ENCODE data around the gene NCLN. TPM values are rescaled to one million over a fixed set of nuclear protein-coding genes. Genes with fewer than 3 reads are reported as not detected.
"Not testable (repeated sequence)": the region's sequence is repeated elsewhere in the genome, so short reads cannot be mapped to it uniquely, and the experiment has no call there.

NCLN gene
- total RNA-seq, 2 donors from 2014 or later = 46.4 to 81.6 TPM

DNA sequence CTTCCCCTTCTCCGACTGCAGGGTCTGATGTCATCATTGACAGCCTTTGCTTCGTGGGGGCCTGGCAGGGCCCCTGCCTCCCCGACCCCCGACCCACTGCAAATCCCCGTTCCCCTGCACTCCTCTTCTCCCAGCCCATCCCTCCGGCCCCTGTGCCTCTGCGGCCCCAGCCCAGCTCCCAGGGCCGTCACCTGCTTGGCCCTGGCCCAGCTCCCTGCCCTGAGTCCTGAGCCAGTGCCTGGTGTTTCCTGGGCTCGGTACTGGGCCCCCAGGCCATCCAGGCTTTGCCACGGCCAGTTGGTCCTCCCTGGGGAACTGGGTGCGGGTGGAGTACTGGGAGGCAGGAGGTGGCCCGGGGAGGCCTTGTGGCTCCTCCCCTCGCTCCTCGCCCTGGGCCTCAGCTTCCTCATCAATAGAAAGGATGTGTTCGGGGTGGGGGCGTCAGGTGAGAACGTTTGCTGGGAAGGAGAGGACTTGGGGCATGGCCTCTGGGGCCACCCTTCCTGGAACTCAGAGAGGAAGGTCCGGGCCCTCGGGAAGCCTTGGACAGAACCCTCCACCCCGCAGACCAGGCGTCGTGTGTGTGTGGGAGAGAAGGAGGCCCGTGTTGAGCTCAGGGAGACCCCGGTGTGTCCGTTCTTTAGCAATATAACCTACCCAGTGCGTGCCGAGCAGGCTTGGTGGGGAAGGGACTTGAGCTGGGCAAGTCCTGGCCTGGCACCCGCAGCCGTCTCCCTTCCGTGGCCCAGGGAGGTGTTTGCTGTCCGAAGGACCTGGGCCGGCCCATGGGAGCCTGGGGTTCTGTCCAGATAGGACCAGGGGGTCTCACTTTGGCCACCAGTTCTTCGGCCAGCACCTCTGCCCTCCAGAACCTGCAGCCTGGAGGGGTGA, 22.8 kb downstream of the NCLN start:
- no peak for ATAC-seq (replicated peaks)
- Mint-ChIP-seq H3K27me3 (no peaks in the 10 kb centered on the region), H3K4me1 (no peaks in the 10 kb centered on the region), H3K4me3 (no peak overlapping the region), H3K36me3 (ENCODE audit: low read depth) (peaks cover 6% of the 10 kb centered on the region), H3K9me3 (no peaks in the 10 kb centered on the region), H3K27ac (no peak overlapping the region)

- no peaks in the 10 kb centered on the region for H3K4me1 Mint-ChIP-seq
- no peak overlapping the region for H3K4me3 Mint-ChIP-seq
- H3K27me3 Mint-ChIP-seq = no peaks in the 10 kb centered on the region
- H3K36me3 Mint-ChIP-seq (ENCODE audit: low read depth) = peaks cover 2% of the 10 kb centered on the region
- peak; percentile 95 for ATAC-seq (replicated peaks)
- peak overlapping the region; percentile 54 for H3K27ac Mint-ChIP-seq
- H3K9me3 Mint-ChIP-seq = no peaks in the 10 kb centered on the region
Observed at GRCh38 chr19:3210347-3211017, 24.8 kb downstream of the NCLN start.

DNA sequence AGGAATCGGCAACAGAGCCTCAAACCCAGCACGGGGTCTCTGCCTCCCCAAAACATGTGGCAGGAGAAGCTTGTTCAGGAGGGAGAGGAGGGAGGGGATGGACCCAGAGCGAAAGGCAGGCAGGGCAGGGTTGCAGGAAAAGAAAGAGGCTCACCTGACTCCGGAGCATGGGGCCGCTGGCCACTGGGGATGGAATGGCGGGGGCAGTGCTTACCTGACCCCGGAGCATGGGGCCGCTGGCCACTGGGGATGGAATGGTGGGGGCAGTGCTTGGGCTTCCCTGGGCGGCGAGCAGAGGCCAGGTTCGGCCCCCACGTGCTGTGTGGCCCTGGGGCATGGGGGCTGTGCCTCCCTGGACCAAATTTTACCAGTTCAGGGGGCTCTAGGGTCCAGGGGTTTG, 25.5 kb downstream of the NCLN start:
- H3K27ac Mint-ChIP-seq = peak overlapping the region; percentile 54
- H3K27me3 Mint-ChIP-seq = no peaks in the 10 kb centered on the region
- no peaks in the 10 kb centered on the region for H3K36me3 Mint-ChIP-seq (ENCODE audit: low read depth)
- H3K4me1 Mint-ChIP-seq = no peaks in the 10 kb centered on the region
- ATAC-seq (replicated peaks) = no peak
- H3K4me3 Mint-ChIP-seq = no peak overlapping the region
- H3K9me3 Mint-ChIP-seq = no peaks in the 10 kb centered on the region

- ATAC-seq (replicated peaks) = no peak
- Mint-ChIP-seq H3K4me3 (no peak overlapping the region), H3K27me3 (no peaks in the 10 kb centered on the region), H3K27ac (no peak overlapping the region), H3K4me1 (no peaks in the 10 kb centered on the region), H3K36me3 (ENCODE audit: low read depth) (no peaks in the 10 kb centered on the region), H3K9me3 (no peaks in the 10 kb centered on the region)
Observed at GRCh38 chr19:3213159-3213558, 27.4 kb downstream of the NCLN start.

DNA sequence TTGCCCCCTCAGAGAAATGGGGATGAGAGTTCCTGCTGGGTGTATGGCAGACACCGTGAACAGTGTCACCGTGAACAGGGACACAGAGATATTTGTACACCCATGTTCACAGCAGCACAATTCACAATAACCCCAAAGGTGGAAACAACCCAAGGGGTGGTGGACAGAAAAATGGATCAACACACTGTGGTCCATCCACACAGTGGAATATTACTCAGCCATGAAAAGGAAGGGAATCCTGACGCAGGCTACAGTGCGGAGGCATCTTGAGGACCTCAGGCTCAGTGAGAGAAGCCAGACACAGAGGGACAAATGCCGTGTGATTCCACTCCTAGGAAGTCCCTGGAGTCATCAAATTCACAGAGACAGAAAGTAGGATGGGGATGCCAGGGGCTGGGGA, 31.1 kb downstream of the NCLN start:
- Mint-ChIP-seq H3K27ac (no peak overlapping the region), H3K27me3 (no peaks in the 10 kb centered on the region), H3K4me1 (no peaks in the 10 kb centered on the region), H3K36me3 (ENCODE audit: low read depth) (no peaks in the 10 kb centered on the region), H3K4me3 (no peak overlapping the region), H3K9me3 (no peaks in the 10 kb centered on the region)
- no peak for ATAC-seq (replicated peaks)

GRCh38 chr19:3220576-3220975, 34.8 kb downstream of the NCLN start:
- ATAC-seq (replicated peaks) = no peak
- no peaks in the 10 kb centered on the region for H3K36me3 Mint-ChIP-seq (ENCODE audit: low read depth)
- H3K4me3 Mint-ChIP-seq = no peak overlapping the region
- H3K9me3 Mint-ChIP-seq = no peaks in the 10 kb centered on the region
- no peaks in the 10 kb centered on the region for H3K27me3 Mint-ChIP-seq
- H3K27ac Mint-ChIP-seq = no peak overlapping the region
- no peaks in the 10 kb centered on the region for H3K4me1 Mint-ChIP-seq

DNA sequence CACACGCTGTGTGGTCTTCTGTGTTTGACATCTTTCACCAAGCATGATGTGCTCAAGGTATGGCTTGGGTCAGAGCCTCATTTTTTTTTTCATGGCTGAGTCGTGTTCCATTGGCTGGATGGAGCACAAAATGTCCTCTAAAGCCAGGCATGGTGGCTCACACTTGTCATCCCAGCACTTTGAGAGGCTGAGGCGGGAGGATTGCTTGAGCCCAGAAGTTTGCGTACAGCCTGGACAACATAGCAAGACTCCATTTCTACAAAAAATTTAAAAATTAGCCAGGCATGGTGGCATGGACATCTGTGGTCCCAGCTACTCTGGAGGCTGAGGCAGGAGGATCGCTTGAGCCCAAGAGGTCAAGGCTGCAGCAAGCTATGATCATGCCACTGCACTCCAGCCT, 35.8 kb downstream of the NCLN start:
- H3K27me3 Mint-ChIP-seq; ATAC-seq (replicated peaks); H3K4me3 Mint-ChIP-seq; H3K9me3 Mint-ChIP-seq; H3K4me1 Mint-ChIP-seq; H3K36me3 Mint-ChIP-seq (ENCODE audit: low read depth); H3K27ac Mint-ChIP-seq: not testable (repeated sequence)

GRCh38 chr19:3222709-3223108, 37.0 kb downstream of the NCLN start:
- no peak for ATAC-seq (replicated peaks)
- Mint-ChIP-seq H3K4me1 (peaks cover under 1% of the 10 kb centered on the region), H3K27ac (no peak overlapping the region), H3K27me3 (peaks cover 12% of the 10 kb centered on the region), H3K9me3 (no peaks in the 10 kb centered on the region), H3K4me3 (no peak overlapping the region), H3K36me3 (ENCODE audit: low read depth) (no peaks in the 10 kb centered on the region)

GRCh38 chr19:3224346-3225168, 38.8 kb downstream of the NCLN start, which contains the start of gene CELF5:
Gene CELF5 (plus strand): TSS chr19:3224661. CDS start chr19:3224740, 79 bp downstream.
- Mint-ChIP-seq H3K27ac (no peak within 1 kb of the TSS), H3K36me3 (ENCODE audit: low read depth) (no peaks in the 10 kb centered on the region), H3K9me3 (no peaks in the 10 kb centered on the region), H3K27me3 (peaks cover 17% of the 10 kb centered on the region), H3K4me3 (no peak within 1 kb of the TSS), H3K4me1 (peaks cover 5% of the 10 kb centered on the region)
- peak; percentile 71 for ATAC-seq (replicated peaks)

- Mint-ChIP-seq H3K27me3 (peaks cover 17% of the 10 kb centered on the region), H3K4me1 (peaks cover 5% of the 10 kb centered on the region), H3K9me3 (no peaks in the 10 kb centered on the region), H3K4me3 (no peak overlapping the region), H3K27ac (no peak overlapping the region), H3K36me3 (ENCODE audit: low read depth) (no peaks in the 10 kb centered on the region)
- no peak for ATAC-seq (replicated peaks)
Observed at GRCh38 chr19:3225169-3225485, 39.4 kb downstream of the NCLN start.

DNA sequence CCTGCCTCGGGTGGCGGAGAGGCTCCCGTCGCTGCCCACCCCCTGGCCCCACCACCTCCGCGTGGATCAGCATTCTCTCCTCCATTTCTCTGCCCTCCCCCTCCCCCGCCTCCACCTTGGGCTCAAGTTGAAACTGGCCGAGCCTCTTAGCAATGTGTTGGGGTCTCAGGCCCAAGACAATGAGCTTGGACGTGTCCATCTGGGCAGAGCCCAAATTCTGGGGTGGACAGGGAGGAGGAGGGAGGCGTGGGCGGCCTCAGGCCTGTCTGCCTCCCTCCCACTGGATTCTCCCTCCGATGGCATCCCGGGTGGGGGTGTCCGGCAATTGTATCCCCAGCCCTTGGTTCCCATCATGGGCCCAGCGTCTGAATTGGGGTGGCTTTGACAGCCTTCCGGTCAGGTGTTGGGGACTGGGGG, 40.0 kb downstream of the NCLN start:
- Mint-ChIP-seq H3K4me1 (peaks cover 5% of the 10 kb centered on the region), H3K4me3 (no peak overlapping the region)

GRCh38 chr19:3227054-3227626, 41.4 kb downstream of the NCLN start:
- Mint-ChIP-seq H3K4me3 (no peak overlapping the region), H3K27ac (no peak overlapping the region), H3K36me3 (ENCODE audit: low read depth) (no peaks in the 10 kb centered on the region), H3K9me3 (no peaks in the 10 kb centered on the region), H3K27me3 (peaks cover 17% of the 10 kb centered on the region), H3K4me1 (peaks cover 5% of the 10 kb centered on the region)
- no peak for ATAC-seq (replicated peaks)

More for the DNA sequence above, 40.0 kb downstream of the NCLN start:
- Mint-ChIP-seq H3K9me3 (no peaks in the 10 kb centered on the region), H3K36me3 (ENCODE audit: low read depth) (no peaks in the 10 kb centered on the region), H3K27ac (no peak overlapping the region), H3K27me3 (peaks cover 17% of the 10 kb centered on the region)
- ATAC-seq (replicated peaks) = no peak

GRCh38 chr19:3229346-3229743, 43.6 kb downstream of the NCLN start:
- Mint-ChIP-seq H3K9me3 (no peaks in the 10 kb centered on the region), H3K36me3 (ENCODE audit: low read depth) (no peaks in the 10 kb centered on the region), H3K27me3 (peaks cover 23% of the 10 kb centered on the region), H3K27ac (no peak overlapping the region), H3K4me3 (no peak overlapping the region), H3K4me1 (peaks cover 5% of the 10 kb centered on the region)
- no peak for ATAC-seq (replicated peaks)

DNA sequence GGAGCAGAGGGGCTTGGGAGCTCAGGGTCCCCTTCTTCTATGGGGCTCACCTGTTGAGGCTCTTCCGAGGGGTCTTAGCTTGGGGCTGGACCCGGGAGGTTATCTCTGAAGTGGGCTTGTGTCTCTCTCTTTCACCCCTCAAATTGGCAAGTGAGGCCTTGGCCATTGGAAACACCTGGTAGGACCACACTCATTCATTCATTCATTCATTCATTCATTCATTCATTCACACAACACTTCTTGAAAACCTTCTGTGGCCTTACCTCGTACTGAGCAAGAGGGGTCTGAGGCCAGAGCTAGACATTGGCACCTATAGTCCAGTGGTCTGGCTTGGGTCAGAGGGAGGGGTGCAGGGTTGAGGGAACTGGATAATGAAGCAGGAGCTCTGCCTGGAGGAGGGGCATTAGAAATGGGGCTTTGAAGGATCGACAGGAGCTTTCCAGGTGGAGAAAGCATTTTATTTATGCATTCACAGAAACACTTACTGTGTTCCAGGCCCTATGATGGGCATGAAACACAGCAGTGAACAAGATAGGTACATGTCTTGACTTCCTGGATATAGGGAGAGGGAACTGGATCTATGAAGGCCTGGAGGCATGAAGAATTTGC, 44.3 kb downstream of the NCLN start:
- Mint-ChIP-seq H3K27me3 (peaks cover 23% of the 10 kb centered on the region), H3K9me3 (no peaks in the 10 kb centered on the region)
- ATAC-seq (replicated peaks) = no peak

More for the DNA sequence above, 44.3 kb downstream of the NCLN start:
- no peak overlapping the region for H3K4me3 Mint-ChIP-seq
- no peaks in the 10 kb centered on the region for H3K36me3 Mint-ChIP-seq (ENCODE audit: low read depth)
- H3K4me1 Mint-ChIP-seq = peaks cover 5% of the 10 kb centered on the region
- H3K27ac Mint-ChIP-seq = no peak overlapping the region

Data from activated T-helper 17 cell treated with anti-CD3 and anti-CD28 coated beads, Interleukin-2, amount 50 U/mL, for 72 hours (primary cell).